HCT116 (cell line): ENCODE data around the gene USF1. TPM values are rescaled to one million over a fixed set of nuclear protein-coding genes. Genes with fewer than 3 reads are reported as not detected.

Source experiments
- ATAC-seq: fragments of 200-7000 bp; cut with Tn5 transposase; 2 replicates; pipeline ENCODE4 v1.9.1; 2020; ENCODE audit warnings: mild to moderate bottlenecking, moderate library complexity
- BruUV-seq: library from RNA; stranded (reverse); fragments of 400-500 nt; replicated peaks from 2 replicates; lab custom pipeline; 2021; lab: Mats Ljungman, UMichigan
- CTCF ChIA-PET: fragments of 300-600 bp; sonication (Branson Sonifier 250); formaldehyde crosslinking; loops from one replicate; lab custom pipeline; 2021; ENCODE audit warnings: antibody characterized with exemption; lab: Charles Lee
- POLR2A ChIA-PET: fragments of 300-600, 350-600 bp; sonication (Branson Sonifier 250); formaldehyde crosslinking; loops from one replicate; lab custom pipeline; 2021; ENCODE audit warnings: antibody characterized with exemption; lab: Charles Lee
- RAD21 ChIA-PET, 2 experiments: fragments of 300-600 bp; sonication (Branson Sonifier 250); formaldehyde crosslinking; loops; one replicate each; lab custom pipeline; 2023; ENCODE audit warnings: low total read pairs in 2 of 2; ENCODE audit not compliant: uncharacterized antibody in 2 of 2, unreplicated experiment in 2 of 2, low non-redundant PET in 1 of 2; lab: Charles Lee
- DNase-seq: peaks from one replicate; pipeline ENCODE4 v3.0.0-alpha.2; 2010; ENCODE audit warnings: low read depth, low spot score
- H2AFZ ChIP-seq: fragments of 200-600 bp; shearing (Covaris generic), sonication (generic); 2 replicates; pipeline ENCODE4 v1.6.1; 2017; ENCODE audit warnings: low read depth, mixed run types, mixed read lengths, antibody characterized with exemption, low read length; ENCODE audit not compliant: poor library complexity, severe bottlenecking
- H3K27ac ChIP-seq: 2 replicates; pipeline ENCODE4 v1.5.1; 2012; ENCODE audit warnings: low read depth, low read length
- H3K27me3 ChIP-seq: fragments of 200-600 bp; sonication (generic); 2 replicates; pipeline ENCODE4 v1.6.1; 2016; ENCODE audit warnings: mixed run types, low read length, mixed read lengths; ENCODE audit not compliant: insufficient read depth
- H3K36me3 ChIP-seq, 2 experiments: fragments of 200-500 bp in 1 of 2; fragments of 200-600 bp in 1 of 2; sonication (Bioruptor generic) in 1 of 2; sonication (generic) in 1 of 2; 2 replicates each; pipeline versions ENCODE4 v1.5.1 to v1.6.1; 2014 to 2016; ENCODE audit warnings: low read length in 2 of 2, inconsistent platforms in 1 of 2, mixed read lengths in 1 of 2, mixed run types in 1 of 2; ENCODE audit not compliant: insufficient read depth in 2 of 2, control insufficient read depth in 1 of 2
- H3K4me1 ChIP-seq, 2 experiments: fragments of 200-600 bp in 1 of 2; sonication (generic) in 1 of 2; 2 replicates each; pipeline versions ENCODE4 v1.5.1 to v1.6.1; 2012 to 2017; ENCODE audit warnings: low read length in 2 of 2, inconsistent platforms in 1 of 2, mild to moderate bottlenecking in 1 of 2, mixed read lengths in 1 of 2, mixed run types in 1 of 2, moderate library complexity in 1 of 2; ENCODE audit not compliant: insufficient read depth in 2 of 2, control insufficient read depth in 1 of 2
- H3K4me2 ChIP-seq: fragments of 200-600 bp; sonication (generic); 2 replicates; pipeline ENCODE4 v1.6.1; 2017; ENCODE audit warnings: mixed run types, low read length, mixed read lengths
- H3K4me3 ChIP-seq, 2 experiments: fragments of 200-600 bp in 1 of 2; sonication (generic) in 1 of 2; replicated peaks in 1 of 2; 2 replicates each; pipeline ENCODE4 v1.5.1; 2011 to 2016; ENCODE audit warnings: low read length in 2 of 2, control low read depth in 1 of 2, low read depth in 1 of 2, mild to moderate bottlenecking in 1 of 2, mixed read lengths in 1 of 2, mixed run types in 1 of 2
- H3K79me2 ChIP-seq: fragments of 200-600 bp; sonication (generic); 2 replicates; pipeline ENCODE4 v1.6.1; 2017; ENCODE audit warnings: mild to moderate bottlenecking, mixed run types, low read length, moderate library complexity, mixed read lengths; ENCODE audit not compliant: insufficient read depth
- H3K9ac ChIP-seq: fragments of 200-600 bp; sonication (generic); 2 replicates; pipeline ENCODE4 v1.6.1; 2016; ENCODE audit warnings: low read length, mixed read lengths
- H3K9me2 ChIP-seq: fragments of 200-600 bp; sonication (generic), shearing (Covaris generic); 2 replicates; pipeline ENCODE4 v1.6.1; 2017; ENCODE audit warnings: mixed run types, mild to moderate bottlenecking, moderate library complexity; ENCODE audit not compliant: insufficient read depth
- H3K9me3 ChIP-seq, 2 experiments: fragments of 200-500 bp in 1 of 2; fragments of 200-600 bp in 1 of 2; sonication (Bioruptor generic) in 1 of 2; sonication (generic) in 1 of 2; 2 replicates each; pipeline ENCODE4 v1.6.1; 2014 to 2017; ENCODE audit warnings: low read length in 2 of 2, mixed read lengths in 2 of 2, inconsistent platforms in 1 of 2, low read depth in 1 of 2, mild to moderate bottlenecking in 1 of 2, mixed run types in 1 of 2, moderate library complexity in 1 of 2; ENCODE audit not compliant: control insufficient read depth in 1 of 2, insufficient read depth in 1 of 2
- H4K20me1 ChIP-seq: fragments of 200-600 bp; sonication (generic), shearing (Covaris generic); 2 replicates; pipeline ENCODE4 v1.6.1; 2017; ENCODE audit warnings: mixed run types, mild to moderate bottlenecking, moderate library complexity; ENCODE audit not compliant: insufficient read depth
- ATF3 ChIP-seq: IDR thresholded peaks from 2 replicates; pipeline ENCODE4 v1.6.1; 2012
- CBX3 ChIP-seq: IDR thresholded peaks from 2 replicates; pipeline ENCODE4 v1.6.1; 2012; ENCODE audit warnings: low read depth
- CEBPB ChIP-seq: IDR thresholded peaks from 2 replicates; pipeline ENCODE4 v1.6.1; 2012; ENCODE audit warnings: low read depth
- EZH2 ChIP-seq: fragments of 200-600 bp; sonication (generic); IDR thresholded peaks from 2 replicates; pipeline ENCODE4 v1.6.1; 2017; ENCODE audit warnings: antibody characterized with exemption, mixed run types
- EZH2phosphoT487 ChIP-seq: fragments of 200-600 bp; IDR thresholded peaks from 2 replicates; pipeline ENCODE4 v1.6.1; 2018; ENCODE audit warnings: antibody characterized with exemption, borderline replicate concordance
- FOSL1 ChIP-seq: IDR thresholded peaks from 2 replicates; pipeline ENCODE4 v1.6.1; 2012; ENCODE audit warnings: low read depth
- JUND ChIP-seq: IDR thresholded peaks from 2 replicates; pipeline ENCODE4 v1.6.1; 2012
- POLR2A ChIP-seq: IDR thresholded peaks from 2 replicates; pipeline ENCODE4 v1.7.0; 2011; ENCODE audit warnings: borderline replicate concordance; ENCODE audit not compliant: insufficient read depth, insufficient read length; ENCODE audit errors: extremely low read depth
- RAD21 ChIP-seq: IDR thresholded peaks from 2 replicates; pipeline ENCODE4 v1.6.1; 2012; ENCODE audit warnings: low read depth, mild to moderate bottlenecking
- SP1 ChIP-seq: IDR thresholded peaks from 2 replicates; pipeline ENCODE4 v1.6.1; 2012; ENCODE audit warnings: low read depth
- SRF ChIP-seq: IDR thresholded peaks from 2 replicates; pipeline ENCODE4 v1.6.1; 2012; ENCODE audit warnings: low read depth
- TCF7L2 ChIP-seq: IDR thresholded peaks from 2 replicates; pipeline ENCODE4 v1.7.0; 2011; ENCODE audit warnings: borderline replicate concordance, inconsistent platforms; ENCODE audit not compliant: insufficient read depth, insufficient read length; ENCODE audit errors: extremely low read depth
- YY1 ChIP-seq: IDR thresholded peaks from 2 replicates; pipeline ENCODE4 v1.6.1; 2011; ENCODE audit warnings: low read length, low read depth, moderate library complexity, mild to moderate bottlenecking; ENCODE audit not compliant: insufficient replicate concordance; ENCODE audit errors: extremely low read depth
- ZFX ChIP-seq: fragments of 450-650 bp; IDR thresholded peaks from 2 replicates; pipeline ENCODE4 v1.6.1; 2017
- intact Hi-C: fragments of 100-400 bp; cut with micrococcal nuclease; formaldehyde crosslinking; loops from 2 replicates; pipeline ENCODE4 v1.10.0; 2022
- total RNA-seq: library from RNA; stranded (reverse); gene quantifications from one replicate; pipeline ENCODE4 v1.2.1, GENCODE V29; 2021; ENCODE audit not compliant: unreplicated experiment
- TF ChIP-seq, protein P1 (sequence below): IDR thresholded peaks from 2 replicates; pipeline ENCODE4 v1.6.1; 2011; ENCODE audit warnings: mild to moderate bottlenecking, low read length, moderate library complexity; ENCODE audit not compliant: insufficient replicate concordance; ENCODE audit errors: extremely low read depth

USF1 gene
- total RNA-seq, 1 experiment from 2014 or later: 48.0 TPM

DNA sequence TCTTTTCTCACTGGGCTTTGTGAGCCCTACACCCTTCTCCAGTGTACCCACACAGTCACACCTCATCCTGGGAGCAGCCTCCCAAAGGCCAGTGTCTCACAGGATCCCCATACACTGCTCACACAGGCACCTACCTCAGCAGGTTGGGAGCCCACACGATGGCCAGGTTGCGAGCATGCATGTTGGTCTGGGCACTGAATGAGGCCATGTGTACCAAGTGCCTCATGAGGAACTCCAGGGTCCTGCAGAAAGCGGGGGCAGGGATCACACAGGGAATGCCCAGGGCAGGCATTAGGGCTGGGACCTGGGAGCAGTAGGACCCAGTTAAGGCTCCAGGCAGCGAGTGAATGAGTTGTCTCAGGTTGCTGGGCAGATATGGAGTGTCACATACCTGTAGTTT lies 8.5 kb upstream of the USF1 start:
- intact Hi-C loops: no loop called here
- Histone ChIP-seq H4K20me1 (no peaks in the 10 kb centered on the region), H3K9me2 (no peaks in the 10 kb centered on the region), H3K27ac (no peak overlapping the region), H3K79me2 (no peaks in the 10 kb centered on the region), H2AFZ (no peak overlapping the region), H3K4me3 (no peak overlapping the region), H3K4me1 (peaks cover 0 to 9% of the 10 kb centered on the region in 2 experiments; a peak in 2 of 4 replicates), H3K27me3 (no peaks in the 10 kb centered on the region), H3K9me3 (no peaks in the 10 kb centered on the region), H3K9ac (no peak overlapping the region), H3K4me2 (no peak overlapping the region), H3K36me3 (no peaks in the 10 kb centered on the region)
- ChIA-PET POLR2A (interaction anchor here (1.4 kb wide), 1 partner anchor 9 kb away, joined by 6 read pairs; the partner anchor contains the start of gene USF1), RAD21 (no interaction called here), CTCF (interaction anchor here (1.3 kb wide), 1 partner anchor 8 kb away, joined by 5 read pairs; the partner anchor contains the start of gene USF1)
- TF ChIP-seq CBX3: no peak
- TF ChIP-seq ZFX: no peak
- TF ChIP-seq TCF7L2: no peak
- no peak for TF ChIP-seq YY1
- TF ChIP-seq, protein P1, sequence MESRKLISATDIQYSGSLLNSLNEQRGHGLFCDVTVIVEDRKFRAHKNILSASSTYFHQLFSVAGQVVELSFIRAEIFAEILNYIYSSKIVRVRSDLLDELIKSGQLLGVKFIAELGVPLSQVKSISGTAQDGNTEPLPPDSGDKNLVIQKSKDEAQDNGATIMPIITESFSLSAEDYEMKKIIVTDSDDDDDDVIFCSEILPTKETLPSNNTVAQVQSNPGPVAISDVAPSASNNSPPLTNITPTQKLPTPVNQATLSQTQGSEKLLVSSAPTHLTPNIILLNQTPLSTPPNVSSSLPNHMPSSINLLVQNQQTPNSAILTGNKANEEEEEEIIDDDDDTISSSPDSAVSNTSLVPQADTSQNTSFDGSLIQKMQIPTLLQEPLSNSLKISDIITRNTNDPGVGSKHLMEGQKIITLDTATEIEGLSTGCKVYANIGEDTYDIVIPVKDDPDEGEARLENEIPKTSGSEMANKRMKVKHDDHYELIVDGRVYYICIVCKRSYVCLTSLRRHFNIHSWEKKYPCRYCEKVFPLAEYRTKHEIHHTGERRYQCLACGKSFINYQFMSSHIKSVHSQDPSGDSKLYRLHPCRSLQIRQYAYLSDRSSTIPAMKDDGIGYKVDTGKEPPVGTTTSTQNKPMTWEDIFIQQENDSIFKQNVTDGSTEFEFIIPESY: no peak
- DNase-seq: no peak
- BruUV-seq: no TSS peak
- no peak for ATAC-seq

DNA sequence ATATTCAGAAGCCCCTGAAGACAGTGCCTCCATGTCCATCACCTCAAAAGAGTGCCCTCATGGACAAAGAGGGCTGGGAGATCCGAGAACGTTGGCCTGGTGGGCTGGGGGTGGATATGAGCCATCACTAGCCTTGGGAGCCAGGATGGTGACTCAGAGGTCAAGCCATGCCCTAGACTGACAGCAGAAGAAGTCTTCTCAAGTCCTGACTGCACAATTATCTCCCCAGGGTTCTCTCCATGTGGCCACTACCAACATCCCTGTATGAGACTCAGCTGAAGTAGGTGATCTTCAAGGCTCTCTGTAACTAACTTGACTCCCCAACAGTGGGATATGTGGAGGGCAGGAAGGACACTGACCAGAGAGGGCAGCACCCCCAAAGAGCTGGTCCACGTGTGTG lies 7.1 kb upstream of the USF1 start:
- Histone ChIP-seq H2AFZ (no peak overlapping the region), H4K20me1 (no peaks in the 10 kb centered on the region), H3K79me2 (no peaks in the 10 kb centered on the region), H3K36me3 (no peaks in the 10 kb centered on the region), H3K9me2 (no peaks in the 10 kb centered on the region), H3K9ac (no peak overlapping the region), H3K9me3 (no peaks in the 10 kb centered on the region), H3K27ac (no peak overlapping the region), H3K27me3 (no peaks in the 10 kb centered on the region), H3K4me2 (0 out of 2 replicates have a peak overlapping the region, but pooled peaks have one; percentile 7), H3K4me1 (peaks cover 0 to 9% of the 10 kb centered on the region in 2 experiments; a peak in 2 of 4 replicates), H3K4me3 (no peak overlapping the region)
- CTCF ChIA-PET: no interaction called here
- POLR2A ChIA-PET: no interaction called here
- intact Hi-C loops: no loop called here
- no peak for DNase-seq
- no TSS peak for BruUV-seq
- RAD21 ChIA-PET: no interaction called here
- peak; percentile 29; the same call in 1 of the 2 replicates for ATAC-seq
- TF ChIP-seq EZH2phosphoT487 (no peak), YY1 (no peak), SRF (no peak), EZH2 (no peak), POLR2A (no peak), CEBPB (no peak), FOSL1 (no peak), RAD21 (no peak), JUND (no peak), CBX3 (no peak), ATF3 (no peak), SP1 (no peak)
- TF ChIP-seq, protein P1: no peak
